Astrocyte of the spinal cord (primary cell): ENCODE results near the gene NOL4L.

Source experiments
- DNase-seq: peaks from one replicate; pipeline ENCODE4 v3.0.0; 2011; ENCODE audit warnings: low read depth, low spot score
- H3K4me3 ChIP-seq: 2 replicates; pipeline ENCODE4 v1.5.1; 2011; ENCODE audit warnings: low read depth, mild to moderate bottlenecking, low read length, moderate library complexity
- CTCF ChIP-seq: IDR thresholded peaks from 2 replicates; pipeline ENCODE4 v1.5.1; 2012; ENCODE audit warnings: low read depth, mild to moderate bottlenecking, low read length, inconsistent platforms
- in situ Hi-C: cut with HindIII; loops from 2 replicates; pipeline ENCODE4 v1.10.0; 2017; ENCODE audit warnings: low sequenced_read_pairs

NOL4L gene

GRCh38 chr20:32621891-32622584 is 36.9 kb upstream of the NOL4L start:
- no peak for TF ChIP-seq CTCF
- DNase-seq, result no peak
- H3K4me3 ChIP-seq, result no peak overlapping the region
- in situ Hi-C loops, result no loop called here

DNA sequence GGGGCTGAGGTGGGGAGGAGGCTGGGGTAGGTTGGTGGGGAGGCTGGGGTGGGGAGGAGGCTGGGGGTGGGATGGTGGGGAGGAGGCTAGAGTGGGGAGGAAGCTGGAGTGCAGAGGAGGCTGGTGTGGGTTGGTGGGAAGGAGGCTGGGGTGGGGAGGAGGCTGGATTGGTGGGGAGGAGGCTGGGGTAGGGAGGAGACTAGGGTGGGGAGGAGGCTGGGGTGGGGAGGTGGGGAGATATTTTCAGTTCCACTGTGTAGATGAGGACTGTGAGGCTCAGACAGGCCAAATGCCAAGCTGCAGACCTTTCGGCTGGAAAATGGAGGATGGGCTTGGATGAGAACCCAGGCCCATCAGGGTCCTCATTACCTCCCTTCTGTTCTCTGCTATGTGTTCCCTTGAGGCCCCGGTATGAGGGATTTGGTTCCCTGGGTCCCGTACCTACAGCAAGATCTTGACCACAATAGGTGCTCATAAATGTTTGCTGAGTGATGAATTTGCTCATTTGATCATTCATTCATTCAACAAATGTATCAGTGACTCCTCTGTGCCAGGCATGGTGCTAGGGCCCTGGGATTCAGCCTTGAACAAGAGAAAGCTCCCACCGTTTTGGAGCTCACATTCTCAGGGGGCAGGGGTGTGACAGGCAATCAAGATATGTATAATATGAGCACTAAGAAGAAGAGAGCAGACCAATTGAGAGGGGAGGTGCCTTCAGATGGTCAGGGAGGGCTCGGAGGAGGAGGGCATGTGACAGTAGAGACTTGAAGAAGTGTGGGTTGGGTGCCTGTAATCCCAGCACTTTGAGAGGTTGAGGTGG is 36.1 kb upstream of the NOL4L start:
- no peak for DNase-seq
- in situ Hi-C loops, result no loop called here
- H3K4me3 ChIP-seq, result no peak overlapping the region
- no peak for TF ChIP-seq CTCF

GRCh38 chr20:32619586-32619985 is 34.5 kb upstream of the NOL4L start:
- no peak overlapping the region for H3K4me3 ChIP-seq
- in situ Hi-C loops, result no loop called here
- no peak for TF ChIP-seq CTCF
- no peak for DNase-seq

DNA sequence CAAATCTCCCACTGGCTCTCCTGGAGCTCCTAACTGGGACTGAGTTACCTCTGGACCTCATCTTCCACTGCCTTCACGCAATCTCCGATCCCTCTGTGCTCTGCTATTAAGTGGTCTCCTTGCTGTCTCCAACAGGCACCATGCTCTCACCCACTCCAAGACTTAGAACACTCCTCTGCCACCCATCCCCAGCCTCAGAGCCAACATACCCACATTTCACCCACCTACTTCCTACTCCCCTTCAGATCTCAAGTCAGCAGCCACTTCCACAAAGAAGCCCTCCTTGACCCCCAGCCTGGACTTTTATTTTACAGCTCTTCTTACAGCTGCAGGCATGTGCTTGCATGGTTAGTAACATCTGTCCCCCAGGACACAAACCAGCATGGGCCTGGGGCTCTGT is 29.6 kb upstream of the NOL4L start:
- TF ChIP-seq CTCF, result no peak
- no peak overlapping the region for H3K4me3 ChIP-seq
- no peak for DNase-seq
- in situ Hi-C loops, result no loop called here

GRCh38 chr20:32614303-32614702 is 29.2 kb upstream of the NOL4L start:
- in situ Hi-C loops, result no loop called here
- no peak for TF ChIP-seq CTCF
- no peak overlapping the region for H3K4me3 ChIP-seq
- DNase-seq, result no peak

DNA sequence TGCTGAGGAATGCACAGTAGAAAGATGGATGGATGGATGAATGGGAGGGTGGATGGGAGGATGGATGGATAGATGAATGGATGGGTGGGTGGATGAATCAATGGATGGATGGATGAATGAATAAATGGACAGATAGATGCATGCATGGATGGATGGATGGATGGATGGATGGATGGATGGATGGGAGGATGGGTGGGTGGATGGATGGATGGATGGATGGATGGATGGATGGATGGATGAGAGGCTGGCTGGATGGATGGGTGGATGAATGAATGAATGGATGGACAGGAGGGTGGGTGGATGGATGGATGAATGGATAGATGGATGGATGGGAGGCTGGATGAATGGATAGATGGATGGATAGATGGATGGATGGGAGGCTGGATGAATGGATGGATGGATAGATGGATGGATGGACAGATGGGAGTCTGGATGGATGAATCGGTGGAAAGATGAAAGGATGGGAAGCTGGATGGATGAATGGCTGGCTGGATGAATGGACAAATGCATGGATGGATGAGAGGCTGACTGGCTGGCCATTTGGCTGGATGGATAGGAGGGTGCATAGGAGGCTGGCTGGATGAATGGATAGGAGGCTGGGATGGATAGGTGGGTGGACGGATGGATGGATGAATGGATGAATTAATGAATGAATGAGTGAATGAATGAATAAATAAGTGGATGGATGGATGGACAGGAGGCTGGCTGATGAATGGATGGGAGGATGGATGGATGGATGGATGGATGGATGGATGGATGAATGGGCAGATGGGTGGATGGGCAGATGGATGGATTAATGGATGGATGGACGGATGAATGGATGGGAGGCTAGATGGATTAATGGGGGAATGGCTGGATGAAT is 28.3 kb upstream of the NOL4L start:
- H3K4me3 ChIP-seq, result no peak overlapping the region
- DNase-seq, result no peak
- in situ Hi-C loops, result no loop called here
- TF ChIP-seq CTCF, result no peak
